Suppressor macrophage treated with lipopolysaccharide for 4 hours (primary cell): ENCODE results near the gene SPDYE17.
"Not testable (repeated sequence)": the region's sequence is repeated elsewhere in the genome, so short reads cannot be mapped to it uniquely, and the experiment has no call there.

ENCODE experiments used
- DNase-seq: peaks from one replicate; pipeline ENCODE4 v3.0.0-alpha.2; 2020

The SPDYE17 gene, protein sequence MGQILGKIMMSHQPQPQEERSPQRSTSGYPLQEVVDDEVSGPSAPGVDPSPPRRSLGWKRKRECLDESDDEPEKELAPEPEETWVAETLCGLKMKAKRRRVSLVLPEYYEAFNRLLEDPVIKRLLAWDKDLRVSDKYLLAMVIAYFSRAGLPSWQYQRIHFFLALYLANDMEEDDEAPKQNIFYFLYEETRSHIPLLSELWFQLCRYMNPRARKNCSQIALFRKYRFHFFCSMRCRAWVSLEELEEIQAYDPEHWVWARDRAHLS

DNA sequence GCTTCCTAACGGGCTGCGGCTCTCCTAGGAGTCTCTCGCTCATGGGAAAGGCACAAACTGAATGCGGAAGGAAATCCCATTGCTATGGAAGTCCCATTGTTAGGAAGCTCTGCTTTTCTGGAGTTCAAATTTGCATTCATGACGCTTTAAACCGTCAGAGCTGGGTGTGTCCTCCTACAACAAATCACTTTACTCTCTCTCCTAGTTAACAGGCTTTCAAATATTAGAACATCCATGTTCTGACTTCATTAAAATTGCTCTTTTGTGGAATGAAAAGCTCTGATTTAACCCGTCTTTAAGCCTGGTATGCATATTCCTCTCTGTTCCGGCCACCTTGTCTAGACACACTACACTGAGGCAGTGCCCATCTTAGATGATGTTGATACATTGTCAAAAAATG lies at the start of gene SPDYE17:
Gene SPDYE17 (minus strand): TSS at position 101 of the 400 bp plus-strand sequence. CDS start 1,791 bp downstream, outside the sequence.
- not testable (repeated sequence) for DNase-seq

DNA sequence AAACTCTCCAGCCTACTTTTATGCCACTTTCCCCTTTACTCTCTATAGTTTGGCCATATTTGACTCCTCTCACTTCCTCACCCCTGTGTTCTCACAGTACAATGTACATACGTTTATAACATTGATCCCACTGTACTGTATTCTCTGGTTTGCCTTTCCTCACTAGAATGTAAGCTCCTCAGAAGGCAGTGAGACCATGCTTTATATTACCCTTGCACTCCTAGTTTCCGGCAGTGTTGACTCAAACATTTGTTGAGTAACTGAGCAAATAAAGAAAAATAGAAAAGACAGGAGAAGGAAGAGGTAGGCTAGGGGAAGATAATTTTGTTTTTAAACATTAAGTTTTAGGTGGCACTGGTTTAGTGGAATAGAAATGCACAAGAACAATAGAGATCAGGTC lies 48.1 kb upstream of the SPDYE17 start:
- DNase-seq = not testable (repeated sequence)

DNA sequence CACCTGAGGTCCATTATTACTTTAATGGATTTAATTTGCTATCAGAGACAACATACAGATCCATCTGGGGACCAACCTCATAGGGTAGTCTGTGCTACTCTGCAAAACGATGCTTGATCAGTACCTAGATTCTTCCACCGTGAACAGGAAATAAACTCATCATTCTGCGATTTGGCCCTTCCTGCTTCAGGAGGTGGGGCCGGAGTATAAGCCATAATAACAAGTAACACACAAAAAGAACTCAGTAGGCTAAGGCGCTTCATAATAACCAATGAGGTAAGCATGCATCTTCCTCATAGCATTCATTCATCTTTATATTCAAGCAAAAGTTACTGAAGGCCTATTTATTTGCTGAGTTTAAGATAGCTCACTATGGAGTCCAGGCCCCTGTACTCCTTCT lies 47.5 kb upstream of the SPDYE17 start:
- DNase-seq = not testable (repeated sequence)

DNA sequence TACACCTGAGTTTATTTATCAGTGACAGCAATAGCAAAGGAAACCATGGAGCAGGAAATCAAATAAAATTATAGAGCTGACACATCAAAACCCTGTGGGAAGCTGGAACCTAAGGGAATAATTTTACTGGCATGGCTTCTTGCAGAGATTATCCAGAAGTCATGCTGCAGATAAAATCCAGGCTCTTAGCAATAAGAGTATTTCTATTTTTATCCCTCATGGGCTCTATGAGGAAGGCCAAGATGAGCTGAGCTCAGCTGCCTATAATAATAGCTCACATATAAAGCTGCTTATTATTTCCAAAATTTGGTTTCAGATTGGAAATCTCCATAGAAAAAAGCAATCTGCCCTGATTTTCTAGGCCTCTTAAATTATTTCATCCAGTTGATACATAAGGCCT lies 47.0 kb upstream of the SPDYE17 start:
- DNase-seq = not testable (repeated sequence)

DNA sequence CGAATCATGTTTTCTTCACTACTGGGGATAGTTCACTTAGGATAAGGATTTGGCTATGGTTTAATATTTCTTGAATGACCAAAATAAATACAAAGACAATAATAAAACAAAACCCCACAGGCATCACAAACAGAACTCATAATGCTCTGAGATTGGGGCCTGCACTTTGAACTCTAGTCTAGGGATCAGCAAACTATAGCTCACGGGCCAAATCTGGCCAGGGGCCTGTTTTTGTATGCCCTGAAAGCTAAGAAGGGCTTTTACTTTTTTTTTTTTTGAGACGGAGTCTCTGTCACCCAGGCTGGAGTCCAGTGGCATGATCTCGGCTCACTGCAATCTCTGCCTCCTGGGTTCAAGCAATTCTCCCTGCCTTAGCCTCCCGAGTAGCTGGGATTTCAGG lies 44.9 kb upstream of the SPDYE17 start:
- not testable (repeated sequence) for DNase-seq

DNA sequence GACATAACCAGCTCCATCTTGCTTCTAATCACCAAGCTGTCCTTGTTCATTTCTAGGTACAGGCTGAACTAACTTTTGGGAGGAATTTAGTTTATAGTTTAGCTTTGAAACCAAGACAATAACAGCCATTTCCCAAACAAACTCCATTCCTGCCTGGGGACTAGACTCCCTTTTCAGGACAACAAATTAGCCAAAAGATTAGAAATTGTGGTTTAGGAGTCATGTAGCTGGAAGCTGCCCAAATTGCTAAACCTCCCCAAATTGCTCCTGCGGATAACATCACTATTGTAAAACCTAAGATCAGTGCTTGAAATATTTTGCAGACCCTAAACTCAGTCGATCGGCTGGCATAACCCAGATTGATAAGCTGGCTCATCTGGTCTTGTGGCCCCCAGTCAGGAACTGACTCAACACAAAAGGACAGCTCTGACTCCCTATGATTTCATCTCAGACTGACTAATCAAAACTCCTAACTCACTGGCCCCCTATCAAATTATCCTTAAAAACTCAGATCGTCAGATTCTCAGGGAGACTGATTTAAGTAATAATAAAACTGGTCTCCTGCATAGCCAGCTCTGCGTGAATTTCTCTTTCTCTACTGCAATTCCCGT lies 42.7 kb upstream of the SPDYE17 start:
- DNase-seq = not testable (repeated sequence)

DNA sequence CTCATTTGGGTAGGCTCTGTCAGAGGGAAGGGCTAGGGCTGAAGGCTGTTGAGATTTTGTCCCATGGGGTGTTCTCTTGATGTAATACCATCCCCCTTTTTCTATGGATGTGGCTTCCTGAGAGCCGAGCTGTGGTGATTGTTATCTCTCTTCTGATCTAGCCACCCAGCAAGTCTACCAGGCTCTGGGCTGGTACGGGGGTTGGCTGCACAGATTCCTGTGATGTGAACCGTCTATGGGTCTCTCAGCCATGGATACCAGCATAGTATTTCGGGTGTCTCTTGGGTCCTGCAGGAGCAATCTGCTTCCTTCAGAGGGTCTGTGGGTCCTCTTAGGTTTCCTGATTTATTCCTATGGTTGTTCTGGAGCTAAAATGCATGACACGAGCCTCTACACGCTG lies 38.9 kb upstream of the SPDYE17 start:
- DNase-seq = not testable (repeated sequence)

DNA sequence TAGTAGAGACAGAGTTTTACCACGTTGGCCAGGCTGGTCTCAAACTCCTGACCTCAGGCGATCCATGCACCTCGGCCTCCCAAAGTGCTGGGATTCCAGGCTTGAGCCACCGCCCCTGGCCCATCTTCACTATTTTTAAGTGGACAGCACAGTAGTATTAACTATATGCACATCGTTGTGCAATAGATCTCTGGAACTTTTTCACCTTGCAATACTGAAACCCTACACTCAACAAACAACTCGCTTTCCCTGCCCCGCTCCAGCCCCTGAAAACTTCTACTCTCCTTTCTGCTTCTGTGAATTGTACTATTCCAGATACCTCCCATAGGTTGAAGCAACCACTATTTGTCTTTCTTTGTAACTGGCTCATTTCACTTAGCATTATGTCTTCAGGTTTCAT lies 33.7 kb upstream of the SPDYE17 start:
- DNase-seq = not testable (repeated sequence)

DNA sequence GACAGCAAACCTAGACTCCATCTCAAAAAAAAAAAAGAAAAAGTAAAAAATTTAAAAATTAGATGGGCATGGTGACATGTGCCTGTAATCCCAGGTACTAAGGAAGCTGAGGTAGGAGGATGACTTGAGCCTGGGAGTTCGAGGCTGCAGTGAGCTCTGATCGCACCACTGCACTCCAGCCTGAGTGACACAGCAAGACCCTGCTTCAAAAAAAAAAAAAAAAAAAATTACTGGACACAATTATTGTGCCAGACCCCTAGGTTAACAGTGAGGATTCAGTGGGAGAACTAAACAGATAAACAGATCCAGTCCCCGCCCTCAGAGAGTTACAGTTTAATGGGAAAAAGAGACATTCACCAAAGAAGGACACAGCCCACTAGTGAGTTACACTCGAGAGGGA lies 31.6 kb upstream of the SPDYE17 start:
- DNase-seq = not testable (repeated sequence)

DNA sequence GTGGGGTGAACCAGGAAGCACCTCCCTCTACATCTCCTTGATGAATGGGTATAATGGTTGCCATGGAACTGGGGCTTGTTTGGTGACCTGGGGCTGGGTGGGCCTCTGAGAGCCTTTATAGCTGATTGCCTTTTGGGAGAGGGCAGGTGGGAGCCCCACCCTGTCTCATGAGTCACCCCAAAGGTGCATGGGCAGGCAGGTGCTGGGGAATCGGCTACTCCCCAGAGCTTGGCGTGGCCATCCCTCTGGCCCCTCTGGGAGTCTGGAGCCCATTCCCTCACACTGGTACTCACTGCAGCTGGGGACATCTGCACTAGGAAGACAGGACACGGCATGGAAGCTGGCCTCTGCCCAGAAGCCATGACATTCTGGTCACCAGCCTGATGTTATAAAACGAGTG lies 30.4 kb upstream of the SPDYE17 start, which contains the start of gene SPDYE18:
Gene SPDYE18 (minus strand): TSS at position 2 of the 400 bp plus-strand sequence. CDS start 2,046 bp downstream, outside the sequence.
- DNase-seq = not testable (repeated sequence)

DNA sequence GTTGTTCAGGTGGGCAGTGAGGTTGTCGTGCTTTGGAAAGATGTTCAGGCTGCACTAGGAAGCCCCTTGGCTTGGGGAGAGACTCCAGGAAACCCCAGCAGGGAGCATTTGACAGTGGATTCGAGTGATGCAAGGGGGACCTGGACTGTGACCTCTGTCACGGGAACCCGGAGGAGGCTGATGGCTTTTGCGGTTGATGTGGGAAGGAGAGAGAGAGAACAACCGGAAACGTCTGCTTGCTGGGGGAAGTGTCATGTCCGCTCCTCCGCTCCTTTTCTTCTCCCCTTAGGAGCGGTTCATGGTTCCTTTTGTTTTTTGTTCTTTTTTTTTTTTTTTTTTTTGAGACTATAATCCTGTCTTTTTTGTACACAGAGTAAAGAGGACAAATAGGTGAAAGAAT lies 5.8 kb downstream of the SPDYE17 start:
- DNase-seq = not testable (repeated sequence)

DNA sequence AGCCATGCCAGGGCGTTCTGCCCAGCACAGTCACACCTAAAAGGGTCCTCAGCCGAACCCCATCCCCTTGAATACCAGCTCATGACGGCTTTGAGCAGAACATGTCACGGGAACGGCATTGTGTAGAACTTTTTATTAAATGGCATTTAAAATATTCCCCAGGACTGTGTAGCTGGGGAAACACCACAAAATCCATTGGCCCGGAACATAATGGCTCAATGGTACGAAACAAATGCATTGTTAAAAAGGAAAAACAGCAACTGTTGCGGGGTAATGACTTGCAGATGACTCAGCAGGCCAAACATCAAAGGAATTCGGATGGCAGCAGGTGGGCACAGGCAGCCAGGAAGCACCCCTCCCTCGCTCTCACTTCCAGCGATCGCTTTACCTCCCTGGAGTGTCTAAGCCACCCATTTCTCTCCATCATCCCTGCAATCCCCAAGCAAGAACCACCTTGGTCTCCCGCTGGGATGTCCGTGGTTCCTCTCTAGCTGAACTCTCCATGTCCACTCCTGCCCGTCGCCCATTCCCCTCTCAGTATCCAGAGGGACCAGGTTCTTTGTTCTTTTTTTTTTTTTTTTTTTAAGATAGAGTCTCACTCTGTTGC lies 22.0 kb downstream of the SPDYE17 start:
- DNase-seq = not testable (repeated sequence)

DNA sequence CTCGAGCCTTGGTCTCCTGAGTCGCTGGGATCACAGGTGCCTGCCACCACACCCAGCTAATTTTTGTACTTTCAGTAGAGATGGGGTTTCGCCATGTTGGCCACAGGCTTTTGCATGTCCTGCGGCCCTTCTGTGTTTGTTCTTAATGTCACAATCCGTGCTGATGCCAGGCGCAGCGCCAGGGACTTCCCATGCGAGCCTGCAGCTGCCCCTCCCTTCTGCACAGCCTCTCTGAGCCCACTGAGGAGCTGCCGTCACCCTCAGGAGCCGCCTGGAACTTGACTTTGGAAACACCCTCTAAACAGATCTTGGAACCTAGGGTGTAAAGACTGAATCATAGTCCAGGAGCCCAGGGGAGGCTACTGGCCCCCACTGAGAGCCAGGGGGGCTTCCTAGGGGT lies 24.2 kb downstream of the SPDYE17 start:
- not testable (repeated sequence) for DNase-seq

DNA sequence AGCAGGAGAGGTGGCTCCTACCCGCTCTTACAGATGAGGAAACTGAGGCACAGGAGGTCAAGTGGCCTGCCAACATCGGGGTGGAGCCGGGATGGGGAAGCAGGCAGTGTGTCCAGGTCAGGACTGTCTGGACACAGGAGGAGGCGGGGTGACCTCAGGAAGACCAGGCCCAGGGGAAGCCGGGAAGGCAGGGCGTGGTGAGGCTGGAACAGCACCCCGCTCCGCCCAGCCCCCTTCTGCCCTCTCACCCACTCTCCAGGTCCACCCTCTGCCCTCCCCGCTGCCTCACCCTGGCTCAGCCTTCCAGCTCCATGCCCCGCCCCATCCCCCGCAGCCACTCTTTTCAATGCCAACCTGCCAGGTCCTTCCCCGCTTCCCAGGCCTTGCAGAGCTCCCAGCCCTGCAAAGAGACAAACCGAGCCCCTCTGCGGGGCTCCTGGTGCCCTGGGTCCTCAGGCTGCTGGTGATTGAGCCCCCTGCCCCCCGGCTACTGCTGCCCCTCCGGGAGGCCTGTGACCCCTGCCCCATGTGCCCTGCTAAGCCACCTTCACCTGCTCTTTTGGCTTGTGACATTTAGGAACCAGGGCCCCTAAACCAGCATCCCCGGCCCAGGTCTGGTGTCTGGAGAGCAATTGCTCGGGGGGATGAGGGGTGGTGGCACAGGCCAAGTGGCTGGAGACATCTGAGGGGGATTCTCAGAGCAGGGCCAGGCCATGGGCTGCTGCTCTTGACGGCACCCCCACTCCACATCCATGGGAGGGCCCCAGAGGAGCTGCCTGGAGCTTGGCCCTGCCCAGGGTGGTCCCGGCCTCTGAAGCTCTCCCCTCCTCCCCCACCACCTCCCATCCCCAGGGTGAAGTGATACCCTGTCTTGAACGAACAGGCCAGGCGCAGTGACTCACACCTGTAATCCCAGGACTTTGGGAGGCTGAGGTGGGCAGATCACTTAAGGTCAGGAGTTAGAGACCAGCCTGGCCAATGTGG lies 25.7 kb downstream of the SPDYE17 start:
- not testable (repeated sequence) for DNase-seq

DNA sequence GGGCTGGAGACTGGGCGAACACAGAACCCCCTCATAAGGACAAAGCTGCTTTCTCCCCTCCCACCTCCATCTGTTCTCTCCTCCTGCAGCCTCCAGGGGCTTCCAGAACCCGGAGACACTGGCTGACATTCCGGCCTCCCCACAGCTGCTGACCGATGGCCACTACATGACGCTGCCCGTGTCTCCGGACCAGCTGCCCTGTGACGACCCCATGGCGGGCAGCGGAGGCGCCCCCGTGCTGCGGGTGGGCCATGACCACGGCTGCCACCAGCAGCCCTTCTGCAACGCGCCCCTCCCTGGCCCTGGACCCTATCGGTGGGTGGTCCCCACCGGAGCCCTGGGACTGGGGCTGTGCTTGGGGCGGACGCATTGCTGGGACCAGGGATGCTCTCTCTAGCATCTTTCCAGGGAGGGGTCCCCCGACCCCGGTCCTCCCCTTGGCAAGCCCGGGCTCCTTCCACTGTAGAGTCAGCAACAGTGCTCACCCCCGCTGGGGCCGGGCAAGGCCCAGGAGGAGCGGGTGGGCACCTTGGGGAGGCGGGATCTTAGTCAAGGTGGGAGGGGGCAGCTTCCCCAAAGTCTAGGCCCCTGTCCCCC lies 26.6 kb downstream of the SPDYE17 start:
- DNase-seq = not testable (repeated sequence)

DNA sequence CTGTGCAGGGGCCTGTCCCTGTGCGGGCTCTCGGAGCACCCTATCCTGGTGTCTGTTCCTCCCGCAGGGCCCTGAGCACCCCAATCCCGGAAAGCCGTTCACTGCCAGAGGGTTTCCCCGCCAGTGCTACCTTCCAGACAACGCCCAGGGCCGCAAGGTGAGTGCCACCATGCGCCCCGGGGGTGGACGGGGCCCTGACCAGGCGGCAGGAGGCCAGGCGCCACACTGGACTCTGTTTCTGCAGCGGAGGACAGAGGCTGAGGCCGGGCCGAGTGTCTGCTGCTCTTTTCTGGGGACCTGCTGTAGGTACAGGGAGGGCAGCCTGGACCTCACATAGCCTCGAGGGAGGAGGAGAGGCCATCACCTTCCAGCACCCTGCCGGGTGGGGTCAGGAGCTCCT lies 28.0 kb downstream of the SPDYE17 start:
- DNase-seq = not testable (repeated sequence)

DNA sequence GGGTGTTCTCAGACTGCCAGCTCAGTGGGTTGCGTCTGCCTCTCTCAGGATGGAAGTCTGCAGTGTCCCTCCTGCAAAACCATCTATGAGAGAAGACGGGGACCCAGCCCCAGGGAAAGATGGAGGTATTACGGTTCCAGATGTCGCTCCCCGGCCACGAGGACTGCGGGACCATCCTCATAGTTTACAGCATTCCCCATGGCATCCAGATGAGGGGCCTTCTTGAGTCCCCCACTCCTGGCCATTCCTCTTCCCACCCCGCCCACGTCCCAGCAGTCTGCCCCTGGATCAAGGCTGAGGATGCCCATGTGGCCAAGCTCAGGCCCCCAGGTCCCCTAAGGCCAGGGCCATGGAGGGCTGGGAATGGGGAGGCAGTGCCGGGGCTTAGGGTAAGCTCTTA lies 28.9 kb downstream of the SPDYE17 start:
- not testable (repeated sequence) for DNase-seq

DNA sequence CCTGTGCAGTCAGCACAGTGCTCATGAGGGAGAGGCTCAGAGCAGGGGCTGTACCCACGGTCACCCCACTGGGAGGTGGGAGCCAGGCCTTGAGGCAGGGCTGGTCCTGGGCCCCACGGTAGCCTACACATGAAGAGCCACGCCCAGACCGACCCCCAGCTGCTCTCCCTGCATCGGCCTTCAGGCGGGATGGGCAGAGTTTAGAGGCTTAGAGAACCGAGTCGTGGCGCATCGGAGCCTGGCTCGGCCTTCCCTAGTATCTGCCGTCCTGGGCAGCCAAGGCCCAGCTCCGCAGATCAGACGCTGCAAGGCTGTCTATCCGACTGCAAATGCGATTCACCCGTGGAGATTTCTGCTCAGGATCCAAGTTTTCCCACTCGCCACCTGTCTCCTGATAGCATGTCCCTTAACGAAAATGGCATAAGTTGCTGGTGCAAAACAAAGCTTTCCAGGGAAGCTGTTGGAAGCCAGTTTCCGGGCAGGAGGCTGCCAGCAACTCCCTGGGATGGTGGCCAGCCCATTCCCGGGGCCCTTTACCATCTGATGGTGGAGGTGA lies 29.4 kb downstream of the SPDYE17 start:
- not testable (repeated sequence) for DNase-seq

DNA sequence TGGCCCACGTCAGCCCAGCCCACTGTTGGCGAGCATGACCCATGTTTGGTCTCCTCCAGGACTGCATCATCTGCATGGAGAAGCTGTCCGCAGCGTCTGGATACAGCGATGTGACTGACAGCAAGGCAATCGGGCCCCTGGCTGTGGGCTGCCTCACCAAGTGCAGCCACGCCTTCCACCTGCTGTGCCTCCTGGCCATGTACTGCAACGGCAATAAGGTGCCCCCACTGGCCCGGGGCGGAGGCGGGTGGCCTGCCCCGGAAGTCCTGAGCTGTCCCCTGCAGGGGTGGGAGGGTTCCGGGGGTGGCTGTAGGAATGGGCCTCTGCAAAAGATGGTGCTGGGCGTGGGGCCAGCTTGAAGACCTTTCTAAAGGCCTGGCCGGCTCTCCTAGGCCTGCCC lies 30.1 kb downstream of the SPDYE17 start:
- not testable (repeated sequence) for DNase-seq

DNA sequence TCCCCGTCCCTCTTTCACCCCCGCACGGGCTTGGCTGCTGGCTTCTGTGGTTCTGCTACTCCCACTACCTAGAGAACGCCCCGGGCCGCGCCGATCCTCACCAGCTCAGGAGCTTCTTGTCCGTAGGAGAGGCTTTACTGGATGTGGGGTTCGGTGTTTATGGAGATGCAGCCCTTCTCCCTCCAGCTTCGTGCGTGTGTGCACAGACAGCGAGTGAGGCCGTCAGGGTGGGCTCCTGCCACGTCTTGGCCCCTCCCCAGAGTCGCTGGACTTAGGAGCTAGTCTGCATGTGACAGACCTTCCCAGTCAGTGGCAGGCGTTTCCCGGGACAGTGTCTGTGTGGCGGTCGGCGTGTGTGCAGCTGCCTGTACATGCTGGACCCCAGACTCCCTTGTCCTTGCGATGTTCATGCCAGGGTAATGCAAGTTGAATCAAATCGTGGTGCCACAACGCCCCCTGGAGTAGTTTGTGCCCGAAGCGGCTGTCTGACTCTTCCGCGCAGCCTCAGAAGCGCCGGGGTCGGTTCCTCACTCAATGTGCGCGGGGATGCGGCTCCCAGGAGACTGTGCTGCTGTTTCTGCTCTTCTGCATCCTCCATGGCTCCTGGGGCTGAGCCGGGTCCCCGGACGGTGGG lies 32.6 kb downstream of the SPDYE17 start:
- not testable (repeated sequence) for DNase-seq

DNA sequence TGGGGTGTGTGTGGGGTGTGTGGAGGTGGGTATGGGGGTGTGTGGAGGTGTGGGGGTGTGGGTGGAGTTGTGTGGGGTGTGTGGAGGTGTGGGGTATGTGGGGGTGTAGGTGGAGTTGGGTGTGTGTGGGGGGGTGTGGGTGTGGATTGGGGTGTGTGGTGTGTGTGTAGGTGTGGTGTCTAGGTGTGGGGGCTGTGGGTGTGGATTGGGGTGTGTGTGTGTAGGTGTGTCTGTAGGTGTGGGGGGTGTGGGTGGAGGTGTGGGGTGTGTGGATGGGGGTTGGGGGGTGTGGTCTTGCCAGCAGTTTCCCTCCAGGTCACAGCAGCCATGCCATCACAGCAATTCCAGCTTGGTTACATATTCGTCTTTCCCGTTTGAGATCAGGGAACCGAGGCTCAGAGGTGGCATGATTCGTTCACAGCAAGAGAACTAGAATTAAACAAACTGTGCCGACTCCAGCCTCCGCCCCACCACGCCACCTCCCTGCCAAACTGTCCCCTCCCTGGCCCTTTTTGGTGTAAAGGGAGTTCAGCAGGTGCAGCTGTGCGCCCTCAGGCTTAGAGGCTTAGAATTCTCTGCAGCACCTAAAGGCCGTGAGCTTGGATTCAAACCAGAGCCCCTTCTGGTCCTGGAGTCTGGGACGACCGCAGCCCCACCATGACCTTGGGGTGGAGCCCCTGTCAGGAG lies 33.3 kb downstream of the SPDYE17 start:
- not testable (repeated sequence) for DNase-seq
